Umbilical cord (tissue), 2 donors: Measurements from ENCODE around the gene GMPPB. TPM values are rescaled to one million over a fixed set of nuclear protein-coding genes. Genes with fewer than 3 reads are reported as not detected.
A peak's percentile ranks its signal among the peaks of the same experiment; 100 is the strongest.
"Not testable (repeated sequence)": the region's sequence is repeated elsewhere in the genome, so short reads cannot be mapped to it uniquely, and the experiment has no call there.

ENCODE experiments used
- DNase-seq: peaks from one replicate; pipeline ENCODE4 v3.0.0-alpha.2; 2015; ENCODE audit warnings: low spot score
- total RNA-seq: library from RNA; depleted of rRNA; stranded (reverse); fragments of >200 nt; gene quantifications from one replicate; pipeline ENCODE4 v1.2.3, GENCODE V29; 2014; ENCODE audit warnings: low replicate concordance; ENCODE audit not compliant: insufficient read depth

GMPPB gene
- total RNA-seq, 1 donor from 2014 or later, result 20.9 TPM

- no peak for DNase-seq
These were observed 8.8 kb downstream of the GMPPB start for GRCh38 chr3:49714728-49715550.

GRCh38 chr3:49713336-49714105 lies 10.2 kb downstream of the GMPPB start:
- no peak for DNase-seq

DNA sequence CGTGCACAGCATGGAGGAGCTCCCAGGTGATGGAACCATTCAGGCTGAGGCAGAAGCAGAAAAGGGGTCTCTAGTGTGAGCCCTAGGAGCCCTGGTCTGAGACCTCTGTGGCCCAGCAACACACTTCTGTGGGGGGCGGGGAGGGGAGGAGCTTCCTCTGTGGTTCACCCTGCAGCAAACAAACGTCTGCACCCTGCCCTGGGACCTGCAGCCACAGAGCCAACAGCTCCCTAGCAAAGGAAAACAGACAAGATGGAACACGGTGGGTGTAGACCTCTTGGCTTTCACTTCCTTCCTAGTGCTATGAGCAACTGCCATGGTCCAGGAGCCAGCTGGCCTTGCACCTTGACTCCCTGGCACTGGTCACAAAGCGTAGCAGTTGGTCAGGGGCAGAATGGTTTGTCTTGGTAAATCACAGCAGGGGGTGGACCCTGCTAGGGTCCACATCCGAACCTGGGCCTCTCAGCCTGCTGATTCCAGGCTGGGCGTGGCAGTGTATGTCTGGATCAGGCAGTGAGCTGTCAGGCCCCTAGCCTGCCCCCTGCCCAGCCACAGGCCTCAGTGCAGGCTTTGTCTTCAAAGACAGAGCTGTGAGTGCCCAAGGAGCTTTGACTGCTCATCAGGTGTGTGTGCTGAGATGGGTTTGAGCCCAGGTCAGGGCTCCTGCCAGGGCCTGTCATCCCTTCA lies 11.0 kb downstream of the GMPPB start:
- no peak for DNase-seq

- DNase-seq, result no peak
These were observed 11.6 kb downstream of the GMPPB start for GRCh38 chr3:49712166-49712565.

- no peak for DNase-seq
These were observed 12.3 kb downstream of the GMPPB start for GRCh38 chr3:49711489-49711888.

DNA sequence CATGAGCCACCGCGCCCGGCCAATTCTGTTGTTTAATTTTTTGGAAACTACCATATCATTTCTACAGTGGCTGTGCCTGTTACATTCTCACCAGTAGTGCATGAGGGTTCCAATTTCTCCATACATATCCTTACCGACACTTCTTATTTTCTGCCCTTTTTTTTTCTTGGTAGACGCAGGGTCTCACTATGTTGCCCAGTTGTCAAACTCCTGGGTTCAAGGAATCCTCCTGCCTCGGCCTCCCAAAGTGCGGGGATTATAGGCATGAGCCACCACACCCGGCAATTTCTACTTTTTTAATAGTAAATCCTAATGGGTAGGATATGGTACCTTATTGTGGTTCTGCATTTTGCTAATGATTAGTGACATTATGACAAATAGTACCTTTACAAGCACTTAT lies 13.9 kb downstream of the GMPPB start:
- DNase-seq, result no peak

DNA sequence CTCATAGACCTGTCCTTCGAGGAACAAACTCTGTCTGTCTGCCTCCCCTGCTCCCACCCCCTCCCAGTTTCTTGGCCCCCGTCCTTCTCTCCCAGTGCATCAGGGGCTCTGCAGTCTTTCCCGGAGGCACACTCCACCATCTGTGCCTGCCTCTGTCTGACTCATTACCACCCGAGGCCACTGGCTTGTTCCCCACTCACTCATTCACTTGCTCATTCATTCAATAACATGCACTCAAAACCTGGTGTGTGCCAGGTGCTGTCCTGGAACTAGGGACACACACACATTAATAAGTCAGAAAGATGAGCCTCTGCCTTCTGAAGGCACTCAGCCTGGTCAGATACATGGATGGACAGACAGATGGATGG lies 16.7 kb downstream of the GMPPB start:
- DNase-seq, result no peak

DNA sequence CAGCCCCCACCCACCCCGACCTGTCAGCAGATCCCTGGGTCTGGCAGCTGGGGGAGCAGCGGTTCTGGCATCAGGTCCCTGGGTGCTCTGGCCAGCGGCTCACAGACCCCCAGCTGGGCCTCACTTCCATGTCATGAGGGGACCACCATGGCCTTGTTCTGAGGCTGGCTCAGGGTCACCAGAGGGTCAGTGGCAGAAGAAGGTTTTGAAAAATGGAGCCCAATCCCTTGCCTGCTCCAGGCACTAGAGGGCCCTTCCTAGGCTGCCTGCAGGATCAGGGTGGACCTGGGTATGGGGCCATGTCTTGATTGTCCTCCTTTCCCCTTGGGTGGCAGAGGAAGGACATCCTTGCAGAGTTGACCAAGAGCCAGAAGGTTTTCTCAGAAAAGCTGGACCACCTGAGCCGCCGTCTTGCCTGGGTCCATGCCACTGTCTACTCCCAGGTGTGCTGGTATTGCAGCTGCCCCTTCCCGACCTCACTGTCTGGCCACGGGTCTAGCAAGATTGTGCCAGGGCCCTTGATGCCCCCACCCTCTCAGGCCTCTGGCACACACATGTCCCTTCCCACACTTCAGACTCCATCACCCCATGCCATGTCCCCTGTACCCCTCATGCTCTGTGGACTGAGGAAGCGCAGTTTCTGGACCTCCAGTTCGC lies 17.2 kb downstream of the GMPPB start:
- DNase-seq, result no peak

- no peak for DNase-seq
These were observed 18.3 kb downstream of the GMPPB start for GRCh38 chr3:49705390-49705960.

- DNase-seq, result no peak
These were observed 19.1 kb downstream of the GMPPB start for GRCh38 chr3:49704629-49705028.

DNA sequence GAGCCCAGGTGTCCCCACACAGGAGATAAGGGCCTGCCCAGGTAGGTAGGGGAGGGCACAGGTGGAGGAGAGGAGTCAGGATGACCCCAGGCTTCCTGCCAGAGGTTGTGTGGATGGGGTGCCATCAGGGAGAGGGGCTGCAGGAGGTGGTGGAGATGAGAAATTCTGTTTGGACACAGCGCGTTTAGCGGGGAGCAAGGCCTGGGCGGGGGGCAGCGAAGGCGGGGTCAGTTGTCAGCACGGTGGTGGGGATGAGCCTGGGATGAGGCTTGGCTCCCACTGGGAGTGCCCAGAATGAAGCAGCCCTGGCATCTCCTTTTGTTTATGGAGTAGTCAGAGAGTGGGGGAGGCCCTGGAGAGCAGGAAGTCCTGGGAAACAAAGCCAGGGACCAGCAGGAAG lies 19.8 kb downstream of the GMPPB start:
- DNase-seq, result no peak

GRCh38 chr3:49703443-49703927 lies 20.3 kb downstream of the GMPPB start:
- peak; percentile 56 for DNase-seq

DNA sequence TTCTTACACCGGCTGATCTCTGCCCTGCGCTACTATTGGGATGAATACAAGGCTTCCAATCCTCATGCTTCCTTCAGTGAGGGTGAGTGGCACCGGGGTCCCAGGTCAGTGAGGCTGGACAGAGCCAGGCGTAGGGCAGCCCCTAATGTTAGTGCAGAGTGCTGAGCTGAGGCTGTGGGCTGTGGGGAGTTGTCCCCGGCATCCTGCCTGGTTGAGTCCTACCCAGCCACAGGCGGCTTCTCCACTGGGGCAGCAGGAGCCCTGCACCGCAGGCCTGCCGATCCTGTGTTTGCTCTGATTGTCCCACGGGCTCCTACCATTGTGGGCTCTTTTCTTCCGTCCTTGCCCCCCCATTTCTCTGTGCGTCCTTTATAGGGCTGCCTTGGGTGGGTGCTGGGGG lies 21.1 kb downstream of the GMPPB start:
- DNase-seq, result no peak

GRCh38 chr3:49701388-49702077 lies 22.2 kb downstream of the GMPPB start:
- DNase-seq, result no peak

DNA sequence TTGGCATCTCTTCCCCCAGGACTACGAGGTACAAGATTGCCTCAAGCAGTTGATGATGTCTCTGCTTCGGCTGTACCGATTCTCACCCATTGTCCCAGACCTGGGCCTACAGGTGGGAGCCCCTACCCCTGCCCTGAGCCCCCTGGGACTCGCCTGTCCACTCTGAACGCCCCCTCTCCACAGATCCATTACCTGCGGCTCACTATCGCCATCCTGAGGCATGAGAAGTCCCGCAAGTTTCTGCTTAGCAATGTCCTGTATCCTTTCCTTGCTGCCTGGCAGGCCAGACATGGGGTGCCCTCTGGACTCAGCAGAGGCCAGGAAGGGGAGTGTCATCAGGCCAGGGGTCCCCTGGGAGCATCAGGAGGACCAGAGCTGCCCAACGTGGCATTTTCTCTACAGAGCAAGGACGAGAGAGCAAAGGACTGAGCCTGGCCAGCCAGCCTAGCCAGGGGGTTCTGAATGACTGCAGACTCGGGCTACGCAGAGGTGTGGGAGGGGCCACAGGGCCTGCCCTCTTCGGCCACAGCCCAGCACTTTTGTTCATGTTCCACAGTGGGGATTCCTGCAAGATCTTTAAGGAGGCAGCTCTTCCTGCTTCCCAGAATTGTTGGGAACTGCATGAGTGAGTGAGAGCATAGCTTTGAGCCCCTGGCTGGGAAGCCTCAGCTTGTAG lies 23.2 kb downstream of the GMPPB start:
- no peak for DNase-seq

DNA sequence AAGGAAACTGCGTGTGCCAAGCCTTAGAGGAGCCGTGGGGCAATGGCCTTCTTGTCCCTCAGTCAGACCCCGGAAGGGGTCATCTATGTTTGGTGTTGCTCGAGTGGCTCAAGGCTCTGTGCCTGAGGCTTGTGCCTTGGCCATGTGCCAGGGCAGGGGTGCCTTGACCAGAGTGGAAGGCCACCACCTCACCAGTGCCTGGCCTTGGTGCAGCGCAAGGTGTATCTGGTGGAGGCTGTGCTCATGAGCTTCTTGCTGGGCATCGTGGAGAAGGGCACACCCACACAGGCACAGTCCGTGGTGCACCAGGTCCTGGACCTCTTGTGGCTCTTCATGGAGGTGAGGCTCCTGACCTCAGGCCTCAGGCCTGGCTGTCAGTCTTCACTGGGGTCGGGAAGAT lies 23.7 kb downstream of the GMPPB start:
- no peak for DNase-seq

DNA sequence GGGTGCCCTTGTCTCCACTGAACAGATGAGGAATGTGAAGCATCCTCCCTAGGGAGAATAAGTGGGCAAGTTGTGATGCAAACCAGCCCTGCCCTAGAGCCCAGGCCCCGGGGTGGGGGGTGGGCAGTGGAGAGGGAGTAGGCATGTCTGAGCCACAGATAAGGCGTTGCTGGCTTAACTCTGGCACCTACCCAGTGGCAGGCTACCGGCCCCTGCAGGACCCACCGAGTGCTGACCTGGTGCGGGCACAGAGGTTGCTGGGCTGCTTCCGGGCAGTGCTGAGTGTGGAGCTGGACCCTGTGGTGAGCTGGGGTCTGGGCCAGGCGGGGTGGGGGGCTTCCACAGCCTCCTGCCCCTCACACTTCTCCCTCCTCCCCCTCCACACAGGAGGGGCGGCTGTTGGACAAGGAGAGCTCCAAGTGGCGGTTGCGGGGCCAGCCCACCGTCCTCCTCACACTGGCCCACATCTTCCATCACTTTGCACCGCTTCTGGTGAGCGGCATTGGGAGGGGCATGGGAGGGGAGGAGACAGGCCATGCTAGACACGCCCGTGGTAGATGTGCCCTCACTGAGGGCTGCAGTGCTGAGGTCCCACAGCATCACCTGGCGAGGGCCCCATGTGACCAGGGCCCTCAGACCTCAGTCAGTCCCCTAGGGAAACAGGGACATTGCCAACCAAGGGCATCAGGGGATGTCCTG lies 24.3 kb downstream of the GMPPB start:
- DNase-seq, result no peak

GRCh38 chr3:49695350-49696015 lies 28.3 kb downstream of the GMPPB start:
- not testable (repeated sequence) for DNase-seq
